WI38 (cell line): ENCODE data around the gene HTT-AS.

ENCODE experiments used
- H3K4me3 ChIP-seq: 2 replicates; pipeline ENCODE4 v1.5.1; 2011; ENCODE audit warnings: low read depth, mild to moderate bottlenecking, control low read depth, low read length
- CTCF ChIP-seq: IDR thresholded peaks from 2 replicates; pipeline ENCODE4 v1.5.1; 2012; ENCODE audit warnings: low read depth, mild to moderate bottlenecking, control low read depth, low read length

The HTT-AS gene

GRCh38 chr4:3035249-3035648 is 39.1 kb downstream of the HTT-AS start:
- no peak for TF ChIP-seq CTCF

GRCh38 chr4:3034231-3034630 is 40.1 kb downstream of the HTT-AS start:
- no peak overlapping the region for H3K4me3 ChIP-seq
- no peak for TF ChIP-seq CTCF

More at GRCh38 chr4:3035249-3035648, 39.1 kb downstream of the HTT-AS start:
- no peak overlapping the region for H3K4me3 ChIP-seq

GRCh38 chr4:3031357-3032082 is 42.8 kb downstream of the HTT-AS start:
- no peak for TF ChIP-seq CTCF
- no peak overlapping the region for H3K4me3 ChIP-seq

- H3K4me3 ChIP-seq: no peak overlapping the region
- TF ChIP-seq CTCF: no peak
These were observed 43.6 kb downstream of the HTT-AS start for GRCh38 chr4:3030566-3031356.

- no peak overlapping the region for H3K4me3 ChIP-seq
- TF ChIP-seq CTCF: no peak
These were observed 44.9 kb downstream of the HTT-AS start for GRCh38 chr4:3029464-3029863.

GRCh38 chr4:3026540-3026939 is 47.8 kb downstream of the HTT-AS start:
- TF ChIP-seq CTCF: no peak
- H3K4me3 ChIP-seq: no peak overlapping the region

GRCh38 chr4:3025881-3026280 is 48.5 kb downstream of the HTT-AS start:
- no peak overlapping the region for H3K4me3 ChIP-seq
- TF ChIP-seq CTCF: no peak
